GM12878 (cell line): ENCODE data around the gene PDIA5. TPM values are rescaled to one million over a fixed set of nuclear protein-coding genes. Genes with fewer than 3 reads are reported as not detected.

Source experiments
- ATAC-seq: fragments of 200-7000 bp; cut with Tn5 transposase; 3 replicates; pipeline ENCODE4 v1.9.1; 2020; ENCODE audit warnings: mild to moderate bottlenecking, moderate library complexity
- BruUV-seq: library from RNA; stranded (reverse); fragments of 400-500 nt; replicated peaks from 2 replicates; lab custom pipeline; 2021; lab: Mats Ljungman, UMichigan
- CTCF ChIA-PET: fragments of 300-600 bp; sonication (Branson Sonifier 250); formaldehyde crosslinking; extraction: SDS; loops from one replicate; lab custom pipeline; 2021; ENCODE audit warnings: inconsistent platforms; lab: Yijun Ruan, JAX
- POLR2A ChIA-PET: fragments of 350-600 bp; formaldehyde crosslinking; extraction: SDS; loops from one replicate; lab custom pipeline; 2021; ENCODE audit warnings: inconsistent platforms; lab: Charles Lee
- RAD21 ChIA-PET: fragments of 300-600 bp; sonication (Branson Sonifier 250); formaldehyde crosslinking; loops from one replicate; lab custom pipeline; 2023; ENCODE audit warnings: antibody characterized with exemption; ENCODE audit not compliant: unreplicated experiment; lab: Charles Lee
- SMC1A ChIA-PET: fragments of 300-600 bp; sonication (Branson Sonifier 250); formaldehyde crosslinking; loops from one replicate; lab custom pipeline; 2023; ENCODE audit not compliant: unreplicated experiment, uncharacterized antibody; lab: Charles Lee
- DNase-seq: peaks from one replicate; pipeline ENCODE4 v3.0.0-alpha.2; 2011; ENCODE audit warnings: low read depth, low spot score
- FAIRE-seq: peaks from 3 replicates; lab custom pipeline; 2011; peaks lifted over from hg19 to GRCh38; lab: Jason Lieb, UNC
- H2AFZ ChIP-seq: 2 replicates; pipeline ENCODE4 v1.6.0; 2011; ENCODE audit warnings: low read depth, low read length, control low read depth; ENCODE audit not compliant: control insufficient read depth
- H3K27ac ChIP-seq: 2 replicates; pipeline ENCODE4 v1.5.1; 2011; ENCODE audit warnings: control low read depth; ENCODE audit not compliant: control insufficient read depth, insufficient read depth
- H3K27me3 ChIP-seq, 2 experiments: replicated peaks in 1 of 2; 2 replicates each; pipeline versions ENCODE4 v1.6.0 to v1.6.1; 2011; ENCODE audit warnings: low read length in 1 of 2; ENCODE audit not compliant: control insufficient read depth in 2 of 2, insufficient read depth in 2 of 2
- H3K36me3 ChIP-seq, 2 experiments: 2 replicates each; pipeline ENCODE4 v1.5.1; 2011; ENCODE audit warnings: low read length in 1 of 2; ENCODE audit not compliant: control insufficient read depth in 2 of 2, insufficient read depth in 2 of 2
- H3K4me1 ChIP-seq: 2 replicates; pipeline ENCODE4 v1.6.1; 2011; ENCODE audit warnings: mild to moderate bottlenecking, low read length, moderate library complexity, mixed read lengths; ENCODE audit not compliant: control insufficient read depth, insufficient read depth
- H3K4me2 ChIP-seq: 2 replicates; pipeline ENCODE4 v1.6.0; 2011; ENCODE audit warnings: control low read depth; ENCODE audit not compliant: control insufficient read depth, insufficient read depth
- H3K4me3 ChIP-seq: fragments of 200-600 bp; sonication (generic); 2 replicates; pipeline ENCODE4 v1.5.1; 2016
- H3K79me2 ChIP-seq: 2 replicates; pipeline ENCODE4 v1.6.0; 2011; ENCODE audit warnings: low read length; ENCODE audit not compliant: control insufficient read depth, insufficient read depth
- H3K9ac ChIP-seq: 2 replicates; pipeline ENCODE4 v1.8.0; 2011; ENCODE audit warnings: low read length, control low read depth, mixed read lengths; ENCODE audit not compliant: control insufficient read depth, insufficient read depth
- H3K9me3 ChIP-seq: replicated peaks from 3 replicates; pipeline ENCODE4 v1.5.1; 2011; ENCODE audit warnings: mild to moderate bottlenecking, low read length; ENCODE audit not compliant: control insufficient read depth, insufficient read depth
- H4K20me1 ChIP-seq: 2 replicates; pipeline ENCODE4 v1.6.0; 2011; ENCODE audit not compliant: control insufficient read depth, insufficient read depth
- CREB1 ChIP-seq: IDR thresholded peaks from 2 replicates; pipeline ENCODE4 v1.6.1; 2012; ENCODE audit warnings: low read depth, mild to moderate bottlenecking, inconsistent platforms
- E2F4 ChIP-seq: IDR thresholded peaks from 2 replicates; pipeline ENCODE4 v1.6.1; 2012; ENCODE audit warnings: low read depth, low read length, improper control_type of control experiment
- EED ChIP-seq: sonication (generic); IDR thresholded peaks from 2 replicates; pipeline ENCODE4 v1.6.1; 2016; ENCODE audit warnings: antibody characterized with exemption, low read depth
- EP300 ChIP-seq, 2 experiments: fragments of 150-350 bp in 1 of 2; IDR thresholded peaks; 2 replicates each; pipeline ENCODE4 v1.6.1; 2011 to 2012; ENCODE audit warnings: low read depth in 2 of 2, low read length in 2 of 2, borderline replicate concordance in 1 of 2, improper control_type of control experiment in 1 of 2, inconsistent platforms in 1 of 2; ENCODE audit not compliant: control insufficient read depth in 1 of 2
- IKZF2 ChIP-seq, 2 experiments: fragments of 450-650 bp; IDR thresholded peaks; 2 replicates each; pipeline ENCODE4 v1.6.1; 2017; ENCODE audit warnings: mild to moderate bottlenecking in 2 of 2, moderate library complexity in 2 of 2
- NRF1 ChIP-seq: conservative IDR thresholded peaks from 2 replicates; pipeline ENCODE4 v1.6.1; 2011; ENCODE audit warnings: mild to moderate bottlenecking, low read depth, low read length, improper control_type of control experiment
- PBX3 ChIP-seq: IDR thresholded peaks from 2 replicates; pipeline ENCODE4 v1.6.1; 2011; ENCODE audit warnings: mild to moderate bottlenecking, low read depth, low read length, moderate library complexity; ENCODE audit not compliant: insufficient replicate concordance
- RAD51 ChIP-seq: fragments of 450-650 bp; IDR thresholded peaks from 2 replicates; pipeline ENCODE4 v1.6.1; 2016; ENCODE audit warnings: moderate library complexity, mild to moderate bottlenecking, inconsistent platforms
- RCOR1 ChIP-seq: conservative IDR thresholded peaks from 2 replicates; pipeline ENCODE4 v1.6.1; 2012; ENCODE audit warnings: low read depth, low read length, improper control_type of control experiment
- SPI1 ChIP-seq: IDR thresholded peaks from 2 replicates; pipeline ENCODE4 v1.6.1; 2011; ENCODE audit warnings: low read depth, mild to moderate bottlenecking, low read length, moderate library complexity, borderline replicate concordance; ENCODE audit not compliant: insufficient read depth
- YBX1 ChIP-seq: fragments of 450-650 bp; IDR thresholded peaks from 2 replicates; pipeline ENCODE4 v1.6.1; 2016; ENCODE audit warnings: antibody characterized with exemption
- ZNF592 ChIP-seq: fragments of 450-650 bp; IDR thresholded peaks from 2 replicates; pipeline ENCODE4 v1.6.1; 2017; ENCODE audit warnings: mild to moderate bottlenecking, moderate library complexity
- WGBS: methylation state at CpG from one replicate; pipeline ENCODE4 v1.1.6; 2016; ENCODE audit warnings: low lambda C conversion rate; ENCODE audit not compliant: insufficient replicate concordance, insufficient coverage; ENCODE audit errors: missing lambda C conversion rate; 5-methylcytosine and 5-hydroxymethylcytosine counted together
- in situ Hi-C: fragments of 300-500 bp; cut with MboI; formaldehyde crosslinking; loops from 9 replicates; pipeline ENCODE4 v1.14.3; 2018; ENCODE audit warnings: mixed read lengths
- intact Hi-C: fragments of 100-400 bp; cut with micrococcal nuclease; formaldehyde crosslinking; loops from one replicate; pipeline ENCODE4 v1.14.2; 2022; ENCODE audit not compliant: unreplicated experiment
- polyA plus RNA-seq, 11 experiments: library from polyadenylated mRNA; depleted of rRNA in 4 of 11; unstranded in 6 of 11; stranded (reverse) in 5 of 11; fragments of >200 nt; fragmentation: Nextera tagmentation in 4 of 11; fragmentation: Illumina TruSeq in 1 of 11; extraction: Ambion mirVana in 4 of 11; extraction: Trizol in 1 of 11; gene quantifications; 1 replicate in 1 of 11; 2 replicates in 10 of 11; pipeline versions ENCODE4 v1.2.1 to v1.2.3, GENCODE V29; 2011 to 2016; ENCODE audit warnings: inconsistent platforms in 2 of 11, missing spikeins in 2 of 11, low read depth in 1 of 11
- total RNA-seq, 4 experiments: library from RNA; depleted of rRNA in 3 of 4; stranded (reverse); fragments of >200 nt in 3 of 4; fragmentation: Illumina TruSeq in 1 of 4; extraction: Trizol in 1 of 4; gene quantifications; 2 replicates each; pipeline versions ENCODE4 v1.2.1 to v1.2.3, GENCODE V29; 2013 to 2021

Gene PDIA5
- total and polyA plus RNA-seq, 10 of the 15 experiments (the other 5 are each of a cell fraction or from before 2014, with no cell fraction given): 4.1 to 24.8 (median 19.2) TPM

GRCh38 chr3:123067689-123068600, 1.1 kb downstream of the PDIA5 start:
- no peaks in the 10 kb centered on the region; a peak in 1 of 4 replicates for H3K27me3 ChIP-seq
- BruUV-seq: no TSS peak
- in situ Hi-C loops: no loop called here
- no peak overlapping the region for H3K27ac ChIP-seq
- H3K4me3 ChIP-seq: peak overlapping the region; percentile 80
- peak overlapping the region; percentile 72 for H3K9ac ChIP-seq
- peaks cover 40% of the 10 kb centered on the region for H3K79me2 ChIP-seq
- H3K36me3 ChIP-seq: no peaks in the 10 kb centered on the region
- WGBS: 38% methylated on average over 24 of the region's 24 CpGs
- intact Hi-C loops: no loop called here
- H2AFZ ChIP-seq: peak overlapping the region; percentile 80
- ATAC-seq: peak; percentile 59
- POLR2A ChIA-PET: interaction anchor here (1.0 to 2.3 kb wide), 4 partner anchors 12 to 134 kb away, joined by 3 to 8 read pairs (median 4); partner anchors contain the start of gene SEC22A
- CTCF ChIA-PET: interaction anchor here (0.8 to 2.7 kb wide), 4 partner anchors 9 to 70 kb away, joined by 3 to 10 read pairs (median 4); no protein-coding TSS in a partner anchor
- peaks cover 1% of the 10 kb centered on the region; the same call in 1 of the 2 replicates for H4K20me1 ChIP-seq
- SMC1A ChIA-PET: interaction anchor here (0.6 to 2.7 kb wide), 3 partner anchors 11 to 19 kb away, joined by 3 to 12 read pairs (median 3); no protein-coding TSS in a partner anchor
- DNase-seq: no peak
- no peaks in the 10 kb centered on the region for H3K9me3 ChIP-seq
- FAIRE-seq: peak; percentile 54
- peaks cover 12% of the 10 kb centered on the region for H3K4me1 ChIP-seq
- H3K4me2 ChIP-seq: peak overlapping the region; percentile 97
- RAD21 ChIA-PET: interaction anchor here (0.8 to 1.7 kb wide), 4 partner anchors 10 to 134 kb away, joined by 3 to 5 read pairs (median 3); partner anchors contain the start of genes SEC22A and SEMA5B
- TF ChIP-seq RCOR1 (no peak), RAD51 (no peak), CREB1 (0 out of 2 replicates have a peak, but pooled peaks have one; percentile 15), E2F4 (no peak), YBX1 (no peak), EP300 (IDR thresholded peaks at IDR 0.05; ENCODE audit: borderline replicate concordance in 1 of 2, control insufficient read depth in 1 of 2, low read depth in 2 of 2, low read length in 2 of 2) (no peak), SPI1 (no peak), EED (0 out of 2 replicates have a peak, but pooled peaks have one; percentile 21), ZNF592 (no peak), NRF1 (no peak), PBX3 (no peak), IKZF2 (IDR thresholded peaks at IDR 0.05) (no peak)
